H1 (cell line): Measurements from ENCODE around the gene TSPAN2. TPM values are rescaled to one million over a fixed set of nuclear protein-coding genes. Genes with fewer than 3 reads are reported as not detected.
A peak's percentile ranks its signal among the peaks of the same experiment; 100 is the strongest.

ENCODE experiments used
- CTCF ChIA-PET: fragments of 300-600 bp; sonication (Branson Sonifier 250); formaldehyde crosslinking; loops from one replicate; lab custom pipeline; 2021; ENCODE audit not compliant: partially characterized antibody; lab: Charles Lee
- POLR2A ChIA-PET: fragments of 300-600 bp; sonication (Branson Sonifier 250); formaldehyde crosslinking; loops from one replicate; lab custom pipeline; 2021; ENCODE audit warnings: inconsistent platforms; ENCODE audit not compliant: partially characterized antibody; lab: Charles Lee
- DNase-seq, 2 experiments: peaks; one replicate each; pipeline versions ENCODE4 v3.0.0 to v3.0.0-alpha.2; 2010 to 2022; ENCODE audit warnings: low spot score in 2 of 2, low read depth in 1 of 2, mixed read lengths in 1 of 2
- FAIRE-seq: peaks from 2 replicates; lab custom pipeline; 2011; peaks lifted over from hg19 to GRCh38; lab: Jason Lieb, UNC
- H2AFZ ChIP-seq: 2 replicates; pipeline ENCODE4 v1.8.1; 2012; ENCODE audit warnings: low read length, inconsistent platforms
- H2AK5ac ChIP-seq: 2 replicates; pipeline ENCODE4 v1.6.1; 2013; ENCODE audit warnings: low read depth, low read length
- H2BK120ac ChIP-seq: replicated peaks from 2 replicates; pipeline ENCODE3; 2013; ENCODE audit warnings: low read depth, low read length, inconsistent platforms
- H2BK12ac ChIP-seq: 2 replicates; pipeline ENCODE4 v1.6.1; 2013; ENCODE audit warnings: low read depth, low read length
- H2BK15ac ChIP-seq: 2 replicates; pipeline ENCODE4 v1.6.1; 2013; ENCODE audit warnings: low read length
- H2BK20ac ChIP-seq: 2 replicates; pipeline ENCODE4 v1.6.1; 2013; ENCODE audit warnings: low read length
- H2BK5ac ChIP-seq: 2 replicates; pipeline ENCODE4 v1.6.1; 2013; ENCODE audit warnings: low read depth, low read length
- H3K14ac ChIP-seq: 2 replicates; pipeline ENCODE4 v1.6.1; 2013; ENCODE audit warnings: inconsistent platforms; ENCODE audit not compliant: insufficient read length
- H3K18ac ChIP-seq: 2 replicates; pipeline ENCODE4 v1.6.1; 2013; ENCODE audit warnings: low read length; ENCODE audit errors: extremely low read depth
- H3K23ac ChIP-seq: 2 replicates; pipeline ENCODE4 v1.6.1; 2013; ENCODE audit warnings: inconsistent platforms; ENCODE audit not compliant: insufficient read length
- H3K23me2 ChIP-seq: 2 replicates; pipeline ENCODE4 v1.6.1; 2013; ENCODE audit warnings: low read depth, low read length
- H3K27ac ChIP-seq: 2 replicates; pipeline ENCODE4 v1.6.1; 2011; ENCODE audit warnings: low read depth, low read length, inconsistent platforms
- H3K27me3 ChIP-seq, 4 experiments: replicated peaks in 1 of 4; 1 replicate in 1 of 4; 2 replicates in 3 of 4; pipeline versions ENCODE4 v1.6.1 to v1.8.1; 2011 to 2013; ENCODE audit warnings: low read length in 3 of 4, mild to moderate bottlenecking in 3 of 4, inconsistent platforms in 2 of 4, mixed read lengths in 2 of 4, moderate library complexity in 1 of 4; ENCODE audit not compliant: control insufficient read depth in 3 of 4, insufficient read depth in 3 of 4; ENCODE audit errors: extremely low read depth in 1 of 4
- H3K36me3 ChIP-seq, 4 experiments: 2 replicates each; pipeline versions ENCODE4 v1.6.1 to v1.8.1; 2011 to 2013; ENCODE audit warnings: mild to moderate bottlenecking in 4 of 4, low read length in 3 of 4, moderate library complexity in 2 of 4, control low read depth in 1 of 4, inconsistent platforms in 1 of 4; ENCODE audit not compliant: insufficient read depth in 4 of 4, control insufficient read depth in 2 of 4
- H3K4ac ChIP-seq: replicated peaks from 2 replicates; pipeline ENCODE3; 2013; ENCODE audit warnings: low read length, low read depth, mixed read lengths, inconsistent platforms; ENCODE audit not compliant: insufficient read length
- H3K4me1 ChIP-seq, 4 experiments: replicated peaks in 1 of 4; 1 replicate in 1 of 4; 2 replicates in 3 of 4; pipeline versions ENCODE4 v1.6.1 to v1.8.1; 2011 to 2013; ENCODE audit warnings: low read length in 3 of 4, inconsistent platforms in 2 of 4, mixed read lengths in 1 of 4; ENCODE audit not compliant: insufficient read depth in 4 of 4, control insufficient read depth in 3 of 4
- H3K4me2 ChIP-seq, 2 experiments: 2 replicates each; pipeline versions ENCODE4 v1.6.1 to v1.8.1; 2011 to 2013; ENCODE audit warnings: low read depth in 2 of 2, low read length in 2 of 2, control low read depth in 1 of 2, inconsistent platforms in 1 of 2, mild to moderate bottlenecking in 1 of 2; ENCODE audit not compliant: insufficient read depth in 1 of 2
- H3K4me3 ChIP-seq, 4 experiments: fragments of 200-600, 300-600 bp in 1 of 4; sonication (generic), shearing (Covaris generic), sonication (Bioruptor Twin) in 1 of 4; 2 replicates each; pipeline versions ENCODE4 v1.5.1 to v1.8.1; 2011 to 2016; ENCODE audit warnings: low read length in 4 of 4, low read depth in 3 of 4, control low read depth in 2 of 4, inconsistent platforms in 2 of 4, mild to moderate bottlenecking in 2 of 4, mixed read lengths in 1 of 4, moderate library complexity in 1 of 4; ENCODE audit not compliant: insufficient read depth in 2 of 4; ENCODE audit errors: extremely low read depth in 1 of 4
- H3K56ac ChIP-seq: replicated peaks from 2 replicates; pipeline ENCODE3; 2013; ENCODE audit warnings: low read depth, mild to moderate bottlenecking, mixed read lengths, low read length, inconsistent platforms; ENCODE audit not compliant: insufficient read length
- H3K79me1 ChIP-seq: 2 replicates; pipeline ENCODE4 v1.6.1; 2013; ENCODE audit warnings: low read depth, low read length, control low read depth
- H3K79me2 ChIP-seq, 2 experiments: 2 replicates each; pipeline versions ENCODE4 v1.6.1 to v1.8.1; 2012 to 2013; ENCODE audit warnings: low read length in 2 of 2, mild to moderate bottlenecking in 2 of 2, inconsistent platforms in 1 of 2; ENCODE audit not compliant: insufficient read depth in 2 of 2, control insufficient read depth in 1 of 2
- H3K9ac ChIP-seq, 4 experiments: replicated peaks in 1 of 4; 1 replicate in 1 of 4; 2 replicates in 3 of 4; pipeline versions ENCODE4 v1.6.1 to v1.8.1; 2011 to 2013; ENCODE audit warnings: low read depth in 3 of 4, low read length in 3 of 4, control low read depth in 2 of 4, mild to moderate bottlenecking in 2 of 4, moderate library complexity in 2 of 4, inconsistent platforms in 1 of 4; ENCODE audit errors: extremely low read depth in 1 of 4
- H3K9me3 ChIP-seq, 2 experiments: 2 replicates each; pipeline versions ENCODE4 v1.6.1 to v1.8.1; 2012 to 2013; ENCODE audit warnings: mild to moderate bottlenecking in 2 of 2, moderate library complexity in 2 of 2, control low read depth in 1 of 2, inconsistent platforms in 1 of 2, low read depth in 1 of 2, low read length in 1 of 2, mixed read lengths in 1 of 2; ENCODE audit not compliant: insufficient read depth in 2 of 2
- H4K20me1 ChIP-seq, 2 experiments: replicated peaks in 1 of 2; 2 replicates each; pipeline versions ENCODE3 to v1.8.1; 2011 to 2013; ENCODE audit warnings: inconsistent platforms in 2 of 2, low read length in 2 of 2, mild to moderate bottlenecking in 1 of 2; ENCODE audit not compliant: insufficient read depth in 2 of 2, control insufficient read depth in 1 of 2
- H4K5ac ChIP-seq: 2 replicates; pipeline ENCODE4 v1.6.1; 2013; ENCODE audit warnings: low read length, low read depth, mixed read lengths, inconsistent platforms; ENCODE audit not compliant: insufficient read length
- H4K8ac ChIP-seq: 2 replicates; pipeline ENCODE4 v1.8.0; 2013; ENCODE audit warnings: mild to moderate bottlenecking, moderate library complexity, low read length, inconsistent platforms; ENCODE audit not compliant: insufficient read depth; ENCODE audit errors: extremely low read depth
- H4K91ac ChIP-seq: replicated peaks from 2 replicates; pipeline ENCODE3; 2013; ENCODE audit warnings: low read length, mixed read lengths, inconsistent platforms; ENCODE audit not compliant: insufficient read length
- BACH1 ChIP-seq: IDR thresholded peaks from 2 replicates; pipeline ENCODE4 v1.6.1; 2012; ENCODE audit warnings: low read length, improper control_type of control experiment
- SRF ChIP-seq: IDR thresholded peaks from 2 replicates; pipeline ENCODE4 v1.6.1; 2011; ENCODE audit warnings: mild to moderate bottlenecking, low read depth, low read length, moderate library complexity
- polyA plus RNA-seq, 7 experiments: library from polyadenylated mRNA; depleted of rRNA in 3 of 7; stranded (reverse) in 5 of 7; unstranded in 2 of 7; fragments of >200 nt in 5 of 7; fragments of 200-250 nt in 2 of 7; gene quantifications; 1 replicate in 5 of 7; 2 replicates in 1 of 7; 4 replicates in 1 of 7; pipeline versions ENCODE4 v1.2.1 to v1.2.3, GENCODE V29; 2011 to 2013; ENCODE audit warnings: missing spikeins in 2 of 7, mixed read lengths in 2 of 7
- total RNA-seq: library from RNA; stranded (reverse); fragmentation: NEBNext Ultra II Directional; extraction: Animal tissue kit (Norgen Biotek cat#: 25700); gene quantifications from 2 replicates; pipeline ENCODE4 v1.2.1, GENCODE V29; 2021

Gene TSPAN2
- total and polyA plus RNA-seq, 2 of the 8 experiments (the other 6 are each of a cell fraction or from before 2014, with no cell fraction given): 7.4 to 14.2 TPM

DNA sequence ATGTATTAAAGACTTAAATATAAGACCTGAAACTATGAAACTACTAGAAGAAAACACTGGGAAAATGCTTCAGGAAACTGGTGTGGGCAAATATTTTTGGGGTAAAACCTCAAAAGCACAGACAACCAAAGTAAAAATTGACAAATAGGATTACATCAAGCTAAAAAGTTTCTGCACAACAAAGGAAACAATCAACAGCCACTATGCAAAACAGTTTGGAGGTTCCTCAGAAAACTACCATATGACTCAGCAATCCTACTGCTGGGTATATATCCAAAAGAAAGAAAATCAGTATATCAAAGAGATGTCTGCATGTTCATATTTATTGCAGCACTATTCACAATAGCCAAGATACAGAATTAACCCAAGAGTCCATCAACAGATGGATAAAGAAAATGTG lies 42.6 kb downstream of the TSPAN2 start:
- no peak overlapping the region for H2BK5ac ChIP-seq
- no peak overlapping the region for H3K56ac ChIP-seq
- no peaks in the 10 kb centered on the region for H3K79me2 ChIP-seq
- no peak overlapping the region for H3K9ac ChIP-seq
- FAIRE-seq (no peak), DNase-seq (no peak)
- H2BK20ac ChIP-seq: no peak overlapping the region
- no peak overlapping the region for H3K4me2 ChIP-seq
- no peak overlapping the region for H3K4me3 ChIP-seq
- H2AFZ ChIP-seq: no peak overlapping the region
- no peak overlapping the region for H3K27ac ChIP-seq
- no peaks in the 10 kb centered on the region for H3K4me1 ChIP-seq
- CTCF ChIA-PET: interaction anchor here (0.5 to 1.3 kb wide), 2 partner anchors 67 to 362 kb away, joined by 3 read pairs; no protein-coding TSS in a partner anchor
- H3K23ac ChIP-seq: no peak overlapping the region
- H3K79me1 ChIP-seq: no peaks in the 10 kb centered on the region
- no peaks in the 10 kb centered on the region for H3K9me3 ChIP-seq
- no peak overlapping the region for H2BK120ac ChIP-seq
- H4K8ac ChIP-seq: no peak overlapping the region
- no peak overlapping the region for H2BK15ac ChIP-seq
- no peak overlapping the region for H2AK5ac ChIP-seq
- H3K4ac ChIP-seq: no peak overlapping the region
- no peaks in the 10 kb centered on the region for H3K36me3 ChIP-seq
- no peak overlapping the region for H3K18ac ChIP-seq
- H3K27me3 ChIP-seq: no peaks in the 10 kb centered on the region
- POLR2A ChIA-PET: no interaction called here
- TF ChIP-seq BACH1: peak; percentile 40; the same call in 1 of the 2 replicates
- TF ChIP-seq SRF: no peak
- no peaks in the 10 kb centered on the region for H3K23me2 ChIP-seq
- no peak overlapping the region for H3K14ac ChIP-seq
- H4K91ac ChIP-seq: no peak overlapping the region
- H2BK12ac ChIP-seq: no peak overlapping the region
- H4K5ac ChIP-seq: no peak overlapping the region
- no peaks in the 10 kb centered on the region for H4K20me1 ChIP-seq
